ENCODE data around the gene BRSK2. TPM values are rescaled to one million over a fixed set of nuclear protein-coding genes. Genes with fewer than 3 reads are reported as not detected.
"Not testable (repeated sequence)": the region's sequence is repeated elsewhere in the genome, so short reads cannot be mapped to it uniquely, and the experiment has no call there.

The BRSK2 gene
- total RNA-seq (2014; rRNA removed; shearing (Covaris generic)): 0.52 and 0.76 TPM in 2 replicates

DNA sequence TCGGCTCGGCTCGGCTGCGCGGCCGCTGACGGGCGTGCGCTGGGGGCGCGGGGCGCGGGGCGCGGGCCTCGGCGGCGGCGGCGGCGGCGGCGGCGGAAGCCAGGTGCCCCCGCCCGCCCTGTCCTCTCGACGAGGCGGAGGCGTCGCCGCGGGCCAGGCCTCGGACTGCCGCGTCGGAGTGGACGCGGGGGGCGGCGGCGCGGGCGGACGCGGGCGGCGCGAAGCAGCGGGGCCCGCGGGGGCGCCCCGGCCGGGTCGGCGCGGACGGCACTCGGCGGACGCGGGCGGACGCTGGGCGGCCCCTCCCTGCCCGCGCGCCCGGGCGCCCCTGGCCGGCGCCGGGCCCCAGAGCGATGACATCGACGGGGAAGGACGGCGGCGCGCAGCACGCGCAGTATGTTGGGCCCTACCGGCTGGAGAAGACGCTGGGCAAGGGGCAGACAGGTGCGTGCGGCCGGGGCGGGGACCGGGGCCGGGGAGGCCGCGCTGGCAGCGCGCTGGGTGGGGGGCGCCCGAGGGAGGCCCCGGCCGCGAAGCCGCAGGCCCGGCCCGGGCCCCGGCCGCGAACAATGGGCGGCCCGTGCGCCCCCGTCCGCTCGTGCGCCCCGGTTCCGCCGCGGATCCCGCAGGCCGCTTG is at the start of gene BRSK2:
Gene BRSK2, plus strand, starts transcription at position 3 of the 637 bp plus-strand sequence. Its CDS starts 351 bp downstream, at position 354.
- DNase-seq (ENCODE audit: low spot score): no peak

DNA sequence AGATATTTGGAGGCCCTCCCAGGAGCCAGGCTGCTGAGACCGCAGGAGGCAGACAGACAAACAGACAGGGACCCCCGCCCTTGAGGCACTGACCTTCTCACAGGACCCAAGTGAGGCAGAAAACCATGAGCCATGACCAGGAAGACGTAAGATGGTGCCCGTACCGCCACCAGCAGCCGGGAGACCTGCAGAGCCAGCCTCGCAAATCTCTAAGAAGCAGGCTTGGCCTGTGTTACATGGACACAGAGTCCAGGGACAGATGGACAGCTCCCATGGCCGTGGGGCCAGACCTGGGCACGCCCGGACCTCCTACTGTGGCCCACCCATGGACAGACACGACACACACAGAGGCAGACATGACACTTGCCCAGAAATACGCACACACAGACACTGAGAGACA is 49.6 kb upstream of the BRSK2 start:
- no peak for DNase-seq (ENCODE audit: low spot score)

DNA sequence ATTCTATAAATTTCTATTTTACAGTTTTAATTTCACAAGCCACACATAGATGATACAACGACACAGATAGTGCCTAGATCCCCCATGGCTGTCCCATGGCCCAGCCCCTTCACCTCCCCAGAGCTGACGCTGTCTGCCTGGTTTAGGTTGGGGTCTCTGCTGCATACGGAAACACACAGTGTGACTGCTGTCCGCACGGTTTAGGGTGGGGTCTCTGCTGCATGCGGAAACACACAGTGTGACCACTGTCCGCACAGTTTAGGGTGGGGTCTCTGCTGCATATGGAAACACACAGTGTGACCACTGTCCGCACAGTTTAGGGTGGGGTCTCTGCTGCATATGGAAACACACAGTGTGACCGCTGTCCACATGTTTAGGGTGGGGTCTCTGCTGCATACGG is 48.5 kb upstream of the BRSK2 start:
- DNase-seq (ENCODE audit: low spot score): not testable (repeated sequence)

DNA sequence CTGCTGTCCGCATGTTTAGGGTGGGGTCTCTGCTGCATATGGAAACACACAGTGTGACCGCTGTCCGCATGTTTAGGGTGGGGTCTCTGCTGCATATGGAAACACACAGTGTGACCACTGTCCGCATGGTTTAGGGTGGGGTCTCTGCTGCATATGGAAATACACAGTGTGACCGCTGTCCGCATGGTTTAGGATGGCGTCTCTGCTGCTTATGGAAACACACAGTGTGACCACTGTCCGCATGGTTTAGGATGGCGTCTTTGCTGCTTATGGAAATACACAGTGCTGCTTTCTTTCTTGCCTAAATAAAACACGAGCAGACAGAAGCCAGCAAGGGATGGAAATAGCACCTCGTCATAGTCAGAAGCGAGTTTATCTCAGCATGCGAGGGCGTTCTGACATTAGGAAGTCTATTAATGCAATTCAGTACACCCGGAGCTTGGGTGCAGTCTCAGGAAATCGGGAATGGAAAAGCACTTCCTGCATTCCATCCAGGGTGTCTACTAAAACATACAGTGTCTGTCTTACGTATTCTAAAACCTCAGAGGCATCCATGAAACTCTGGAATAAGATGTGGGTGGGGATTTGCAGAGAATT is 47.7 kb upstream of the BRSK2 start:
- no peak for DNase-seq (ENCODE audit: low spot score)

DNA sequence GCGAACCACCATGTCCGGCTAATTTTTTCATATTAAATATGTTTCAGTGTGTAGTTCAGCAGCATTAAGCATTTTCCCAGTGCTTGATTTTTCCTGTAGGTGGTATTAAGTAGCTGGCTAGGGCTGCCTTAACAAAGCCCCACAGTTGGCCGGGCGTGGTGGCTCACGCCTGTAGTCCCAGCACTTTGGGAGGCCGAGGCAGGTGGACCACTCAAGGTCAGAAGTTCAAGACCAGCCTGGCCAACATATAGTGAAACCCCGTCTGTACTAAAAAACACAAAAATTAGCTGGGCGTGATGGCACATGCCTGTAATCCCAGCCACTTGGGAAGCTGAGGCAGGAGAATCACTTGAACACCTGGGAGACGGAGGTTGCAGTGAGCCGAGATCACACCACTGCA is 46.8 kb upstream of the BRSK2 start:
- DNase-seq (ENCODE audit: low spot score): no peak

DNA sequence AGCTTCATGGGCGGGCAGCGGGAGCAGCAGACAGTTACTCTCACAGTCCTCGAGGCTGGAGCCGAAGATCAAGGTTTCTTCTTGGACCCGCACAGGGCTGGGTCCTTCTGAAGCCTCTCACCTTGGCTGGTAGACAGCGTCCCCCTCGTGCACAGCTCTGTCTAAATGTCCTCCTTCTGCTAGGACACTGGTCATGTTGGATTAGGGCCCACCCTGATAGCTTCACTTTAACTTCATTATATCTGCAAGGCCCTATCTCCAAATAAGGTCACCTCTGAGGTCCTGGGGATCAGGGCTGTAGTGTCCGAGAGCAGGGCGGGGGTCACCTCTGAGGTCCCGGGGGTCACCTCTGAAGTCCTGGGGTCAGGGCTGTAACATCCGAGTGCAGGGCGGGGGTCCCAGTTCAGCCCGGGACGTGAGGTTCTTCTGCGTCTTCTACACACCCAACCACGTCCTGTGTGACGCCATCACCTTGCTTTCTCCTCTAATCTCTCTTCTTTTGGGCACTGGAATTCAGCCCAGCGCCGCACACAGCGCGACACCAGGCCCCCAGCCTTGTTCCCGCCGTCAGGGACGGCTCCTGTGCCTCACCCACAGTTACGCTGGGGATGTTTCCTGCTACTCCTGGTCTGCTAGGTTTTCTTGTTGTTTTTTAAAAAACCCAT is 46.2 kb upstream of the BRSK2 start:
- DNase-seq (ENCODE audit: low spot score): no peak

DNA sequence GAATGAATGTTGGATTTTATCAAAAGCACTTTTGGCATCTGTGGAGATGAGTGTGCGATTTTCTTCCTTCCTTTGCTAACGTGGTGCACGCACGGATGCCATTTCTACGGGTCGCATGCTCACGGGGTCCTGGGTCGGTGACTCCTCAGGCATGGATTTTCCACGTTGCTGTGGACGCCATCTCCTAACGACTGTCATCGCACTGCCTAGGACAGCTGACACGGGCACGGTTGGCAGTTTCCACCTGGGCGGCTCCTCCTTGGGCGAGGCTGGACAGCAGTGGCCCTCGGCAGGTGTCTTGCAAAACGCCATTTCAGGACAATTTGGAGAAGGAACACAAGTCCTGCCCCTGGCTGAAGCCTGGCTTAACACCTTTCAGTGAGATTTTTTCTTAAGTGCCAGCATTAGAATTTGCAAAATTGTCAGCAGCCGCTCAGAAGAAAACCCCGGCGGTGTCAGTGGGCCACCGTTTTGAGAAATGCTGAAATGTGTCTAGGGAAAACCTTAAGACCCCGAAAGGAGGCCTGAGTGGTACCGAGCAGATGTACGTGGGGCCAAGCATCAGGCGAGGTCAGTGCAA is 45.6 kb upstream of the BRSK2 start:
- no peak for DNase-seq (ENCODE audit: low spot score)

DNA sequence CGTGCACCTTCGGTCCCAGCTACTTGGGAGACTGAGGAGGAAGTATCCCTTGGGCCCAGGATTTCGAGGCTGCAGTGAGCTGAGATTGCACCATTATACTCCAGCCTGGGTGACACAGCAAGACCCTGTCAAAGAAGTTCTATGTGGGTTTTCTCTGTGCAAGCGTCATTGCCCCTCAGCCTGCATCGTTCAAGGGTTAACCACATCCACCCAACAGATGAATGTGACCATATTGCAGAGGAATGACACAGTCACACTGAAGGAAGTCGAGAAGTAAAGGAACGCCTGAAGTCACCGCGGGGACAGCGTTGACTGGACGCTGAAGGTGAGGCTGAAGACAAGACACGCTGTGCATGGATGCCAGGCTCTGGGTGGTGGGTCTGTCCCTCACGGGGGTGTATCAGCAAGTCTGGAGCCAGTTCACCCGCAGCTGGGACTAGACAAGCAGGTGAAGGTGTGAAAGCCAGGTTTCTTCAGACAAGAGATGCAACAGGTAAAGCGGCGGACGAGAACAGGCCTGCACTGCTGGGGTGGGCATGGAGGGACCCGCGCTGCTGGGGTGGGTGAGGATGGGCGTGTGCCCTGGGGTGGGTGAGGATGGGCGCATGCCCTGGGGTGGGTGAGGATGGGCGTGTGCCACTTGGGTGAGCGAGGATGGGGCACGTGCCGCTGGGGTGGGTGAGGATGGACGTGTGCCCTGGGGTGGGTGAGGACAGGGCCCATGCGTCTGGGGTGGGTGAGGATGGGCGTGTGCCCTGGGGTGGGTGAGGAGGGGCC is 43.8 kb upstream of the BRSK2 start:
- DNase-seq (ENCODE audit: low spot score): no peak

DNA sequence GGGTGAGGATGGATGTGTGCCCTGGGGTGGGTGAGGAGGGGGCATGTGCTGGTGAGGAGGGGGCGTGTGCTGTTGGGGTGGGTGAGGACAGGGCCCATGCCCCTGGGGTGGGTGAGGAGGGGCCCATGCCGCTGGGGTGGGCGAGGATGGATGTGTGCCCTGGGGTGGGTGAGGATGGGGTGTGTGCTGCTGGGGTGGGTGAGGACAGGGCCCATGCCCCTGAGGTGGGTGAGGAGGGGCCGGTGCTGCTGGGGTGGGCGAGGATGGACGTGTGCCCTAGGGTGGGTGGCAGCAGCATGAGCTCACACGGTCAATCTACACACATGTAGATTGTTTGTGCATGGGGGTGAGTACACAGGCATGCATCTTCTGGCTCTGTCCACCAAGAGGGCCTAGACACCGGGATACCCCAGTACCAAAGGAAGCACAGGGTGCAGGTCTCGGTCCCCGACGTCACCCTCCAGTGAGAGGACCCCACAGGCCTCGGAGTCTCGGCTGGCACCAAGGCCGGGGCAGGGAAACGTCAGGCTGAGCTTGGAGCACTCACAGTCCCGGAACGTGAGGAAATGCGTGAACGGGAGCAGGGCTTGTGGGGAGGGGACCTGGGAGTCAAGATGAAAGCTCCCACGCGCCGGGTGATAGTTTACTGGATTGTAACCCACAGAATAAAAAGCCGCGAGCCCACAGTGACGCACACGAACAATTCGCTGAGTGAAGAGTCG is 42.9 kb upstream of the BRSK2 start:
- no peak for DNase-seq (ENCODE audit: low spot score)

DNA sequence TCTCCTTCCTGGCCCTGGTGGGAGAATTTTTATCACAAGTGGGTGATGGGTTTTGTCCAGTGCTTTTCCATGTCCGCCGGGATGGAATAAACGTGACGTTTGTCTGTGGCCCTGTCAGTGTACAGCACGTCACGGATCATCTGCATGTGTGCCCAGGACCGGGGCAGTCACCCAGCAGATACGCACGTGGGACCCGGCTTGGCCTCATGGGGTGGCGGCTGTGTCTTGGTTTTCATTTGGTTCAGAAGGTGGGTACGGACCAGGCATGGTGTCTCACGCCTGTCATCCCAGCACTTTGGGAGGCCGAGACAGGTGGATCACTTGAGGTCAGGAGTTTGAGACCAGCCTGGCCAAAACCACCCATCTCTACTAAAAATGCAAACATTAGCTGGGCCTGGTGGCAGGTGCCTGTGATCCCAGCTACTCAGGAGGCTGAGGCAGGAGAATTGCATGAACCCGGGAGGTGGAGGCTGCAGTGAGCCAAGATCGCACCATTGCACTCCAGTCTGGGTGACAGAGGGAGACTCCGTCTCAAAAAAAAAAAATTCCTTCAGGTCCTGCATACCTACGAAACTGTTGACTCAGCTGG is 42.2 kb upstream of the BRSK2 start:
- not testable (repeated sequence) for DNase-seq (ENCODE audit: low spot score)

DNA sequence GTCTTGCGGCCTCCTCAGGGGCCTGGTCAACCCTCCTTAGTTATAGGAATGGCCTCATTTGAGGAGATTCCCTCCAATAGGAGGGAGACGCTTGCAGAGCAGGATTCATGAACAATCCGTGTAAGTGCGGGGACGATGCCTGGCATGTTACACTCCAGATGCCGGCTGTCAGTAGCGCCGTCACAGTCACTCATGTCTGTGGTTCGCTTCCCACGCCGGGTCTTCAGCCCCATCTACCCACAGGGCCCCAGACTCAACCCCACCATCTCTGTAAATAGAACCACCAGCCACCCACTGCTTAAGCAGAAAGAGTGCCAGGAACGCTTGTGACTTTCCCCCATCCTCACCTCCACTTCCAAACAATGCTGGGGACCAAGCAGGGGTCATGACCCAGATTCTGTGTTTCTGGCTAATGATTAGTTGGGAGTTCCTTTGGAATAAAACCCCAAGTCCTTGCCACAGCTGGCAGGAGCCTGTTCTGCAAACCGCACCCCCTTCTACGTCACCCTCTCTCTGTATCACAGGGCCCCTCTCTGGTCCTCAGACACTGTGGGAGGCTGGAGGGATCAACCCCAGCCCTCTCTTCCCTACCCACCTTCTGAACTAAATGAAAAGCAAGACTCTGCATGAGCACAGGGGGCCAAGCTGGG is 41.5 kb upstream of the BRSK2 start:
- no peak for DNase-seq (ENCODE audit: low spot score)

DNA sequence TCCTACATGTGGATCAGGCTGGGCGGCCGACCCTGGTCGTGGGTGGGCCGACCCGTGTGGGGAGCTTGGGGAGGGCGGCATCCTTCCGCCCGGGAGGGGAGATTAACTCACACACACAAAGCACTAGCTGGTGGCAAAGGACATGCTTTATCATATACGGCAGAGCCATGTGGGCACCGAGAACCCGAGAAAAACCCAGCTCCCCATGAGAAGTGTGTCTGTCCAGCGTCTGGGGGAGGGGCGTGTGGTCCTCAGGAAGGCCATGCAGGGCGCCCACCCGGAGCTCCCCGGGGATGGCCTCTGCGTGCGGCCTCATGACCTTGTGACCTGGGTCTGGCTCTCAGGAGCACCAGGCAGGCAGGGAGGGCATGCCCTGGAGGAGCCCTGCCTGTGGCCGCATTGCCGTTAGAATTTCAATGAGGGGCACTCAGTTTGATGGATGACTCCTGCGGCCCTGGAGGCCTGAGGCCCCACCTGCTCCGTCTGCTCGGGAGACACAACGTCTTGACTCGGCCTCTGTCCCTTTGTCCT is 40.9 kb upstream of the BRSK2 start:
- DNase-seq (ENCODE audit: low spot score): no peak

DNA sequence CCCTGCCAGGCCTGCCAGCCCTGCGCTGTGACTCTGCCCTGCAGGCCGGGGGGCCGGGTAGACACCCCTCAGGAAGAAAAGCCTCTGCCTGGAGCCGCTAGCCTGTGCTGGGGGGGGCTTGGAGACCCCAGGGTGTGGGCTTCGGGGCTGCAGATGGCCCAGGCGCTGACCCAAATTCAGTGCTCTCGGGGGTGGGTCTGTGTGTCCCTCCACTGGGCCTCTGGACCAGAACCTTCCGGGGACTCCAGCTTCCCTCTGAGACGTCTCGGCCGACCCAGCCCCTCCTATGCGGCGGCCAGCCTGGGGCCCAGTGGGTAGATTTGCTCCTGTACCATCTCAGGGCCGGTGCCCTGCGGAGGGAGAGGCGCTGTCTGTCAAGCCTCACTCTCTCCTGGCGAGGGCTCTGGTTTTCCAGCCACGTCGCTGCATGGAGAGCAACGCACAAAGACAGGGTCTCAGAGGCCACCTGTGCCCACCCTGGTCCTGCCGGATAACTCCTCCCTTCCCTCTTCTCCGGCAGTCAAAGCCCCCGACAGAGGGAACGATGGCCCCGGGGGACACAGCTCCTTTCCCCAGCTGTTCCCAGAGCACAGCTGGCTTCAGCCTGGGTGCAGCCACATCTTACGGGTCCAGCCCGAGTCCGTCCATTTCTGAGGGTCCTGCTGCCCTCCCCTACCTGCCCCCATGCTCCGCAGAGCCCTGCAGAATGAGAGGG is 40.2 kb upstream of the BRSK2 start:
- no peak for DNase-seq (ENCODE audit: low spot score)

DNA sequence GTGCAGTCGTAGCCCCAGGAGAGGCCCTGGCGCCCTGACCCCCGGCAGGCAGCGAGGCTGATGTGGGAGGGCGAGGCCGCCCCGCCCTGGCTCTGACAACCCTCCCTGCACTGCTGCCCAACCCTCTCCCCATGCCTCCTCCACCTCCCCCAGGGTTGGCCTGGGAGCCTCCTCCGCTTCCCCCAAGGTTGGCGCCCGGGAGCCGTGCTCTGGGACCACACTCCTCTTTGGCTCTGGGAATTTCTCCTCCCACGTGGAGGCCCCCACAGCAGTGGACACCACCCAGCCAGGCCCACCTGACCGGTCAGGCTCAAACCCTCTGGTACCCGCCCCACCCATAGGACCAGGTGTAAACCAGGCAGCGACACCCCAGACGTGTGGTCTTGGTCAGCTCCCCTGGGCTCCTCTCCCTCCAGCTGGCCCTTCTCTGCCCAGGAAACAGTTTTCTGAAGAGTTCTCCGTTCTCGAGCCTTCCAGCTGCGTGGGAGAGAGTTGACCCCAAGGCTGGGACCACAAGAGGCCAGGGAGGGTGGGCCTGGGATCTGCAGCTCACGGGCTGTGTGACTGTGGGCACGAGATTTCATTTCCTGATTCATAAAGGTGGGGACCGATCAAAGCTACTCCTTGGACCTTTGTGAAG is 39.5 kb upstream of the BRSK2 start:
- DNase-seq (ENCODE audit: low spot score): no peak

DNA sequence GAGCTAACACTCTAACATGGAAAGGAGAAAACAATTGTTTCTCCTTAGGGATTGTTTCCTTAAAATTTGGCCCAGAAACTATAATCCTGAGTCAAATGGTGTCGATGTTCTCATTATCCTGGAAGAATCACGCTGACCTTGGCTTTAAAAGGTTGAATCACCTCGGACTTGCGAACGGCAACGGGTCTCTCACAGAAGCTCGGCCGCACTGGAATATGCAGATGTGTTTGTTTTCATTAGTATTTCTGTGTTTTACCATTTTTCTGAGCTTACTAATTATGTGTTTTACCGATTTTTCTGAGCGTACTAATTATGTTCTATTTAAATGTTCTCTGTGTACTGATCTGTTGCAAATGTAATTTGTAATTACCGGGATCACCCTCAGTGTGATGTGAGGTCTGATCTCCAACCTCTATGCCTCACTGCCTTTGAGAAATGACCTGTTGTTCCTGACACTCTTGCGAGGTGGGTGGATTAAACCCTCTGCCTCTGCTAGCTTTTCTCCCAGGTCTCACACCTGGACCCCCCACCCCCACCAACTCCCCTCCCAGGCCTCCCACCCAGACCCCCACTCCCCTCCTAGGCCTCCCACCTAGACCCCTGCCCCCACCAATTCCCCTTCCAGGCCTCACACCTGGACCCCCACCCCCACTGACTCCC is 38.3 kb upstream of the BRSK2 start:
- DNase-seq (ENCODE audit: low spot score): peak; percentile 93

DNA sequence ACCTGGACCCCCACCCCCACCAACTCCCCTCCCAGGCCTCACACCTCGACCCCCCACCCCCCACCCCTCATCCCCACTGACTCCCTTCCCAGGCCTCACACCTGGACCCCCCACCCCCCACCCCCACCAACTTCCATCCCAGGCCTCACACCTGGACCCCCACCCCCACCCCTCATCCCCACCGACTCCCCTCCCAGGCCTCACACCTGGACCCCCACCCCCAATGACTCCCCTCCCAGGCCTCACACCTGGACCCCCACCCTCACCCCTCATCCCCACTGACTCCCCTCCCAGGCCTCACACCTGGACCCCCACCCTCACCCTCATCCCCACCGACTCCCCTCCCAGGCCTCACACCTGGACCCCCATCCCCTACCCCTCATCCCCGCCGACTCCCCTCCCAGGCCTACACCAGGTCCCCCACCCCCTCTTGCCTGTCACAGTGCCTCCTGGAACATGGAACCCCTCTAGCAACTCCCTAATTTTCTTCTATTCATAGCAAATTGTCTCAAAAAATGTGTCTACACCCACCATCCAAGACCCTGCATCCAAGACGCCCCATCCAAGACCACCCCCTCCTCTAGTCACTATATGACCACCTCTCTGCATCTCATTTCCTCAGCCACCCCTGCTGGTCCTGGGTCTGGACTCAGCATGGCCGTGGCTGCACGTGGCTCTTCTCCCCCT is 36.9 kb upstream of the BRSK2 start:
- DNase-seq (ENCODE audit: low spot score): no peak

DNA sequence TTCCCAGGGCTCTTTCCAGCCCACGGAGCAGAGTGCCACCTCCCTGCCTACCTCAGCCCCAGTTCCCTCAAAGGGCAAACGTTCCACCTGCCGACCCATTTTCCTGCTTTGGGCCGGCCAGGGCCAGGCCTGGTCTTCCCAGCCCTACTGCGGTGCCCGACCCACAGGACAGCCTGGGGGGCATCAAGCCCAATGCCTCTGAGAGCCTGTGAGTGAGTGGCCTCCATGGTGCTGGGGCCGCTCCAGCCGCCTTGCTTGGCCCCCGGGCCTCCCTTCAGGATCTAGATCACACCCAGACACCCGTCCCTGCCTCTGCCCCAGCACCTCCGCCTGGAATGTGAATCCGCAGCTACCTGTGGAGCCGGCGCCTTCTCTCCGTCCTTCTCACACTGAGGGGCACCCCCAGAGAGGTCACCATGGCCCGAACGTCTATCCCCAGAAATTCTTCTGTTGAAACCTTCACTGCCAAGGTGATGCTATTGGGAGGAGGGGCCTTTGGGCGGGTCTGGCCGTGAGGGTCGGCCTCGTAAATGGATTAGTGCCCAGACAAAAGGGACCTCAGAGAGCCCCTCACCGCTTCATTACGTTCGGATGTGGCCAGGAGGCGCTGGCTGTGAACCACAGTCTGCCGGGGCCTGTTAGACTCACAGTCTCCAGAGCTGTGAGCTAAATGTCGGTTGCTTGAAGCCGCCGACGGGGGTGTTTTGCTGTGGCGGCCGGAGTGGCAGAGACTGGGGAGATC is 36.2 kb upstream of the BRSK2 start:
- DNase-seq (ENCODE audit: low spot score): peak; percentile 33
